ENCODE data around the gene BIRC2.

GRCh38 chr11:102402548-102402947, 55.5 kb downstream of the BIRC2 start:
- TF ChIP-seq POLR2A (IDR thresholded peaks at IDR 0.05) = no peak
- TF ChIP-seq, protein P1, sequence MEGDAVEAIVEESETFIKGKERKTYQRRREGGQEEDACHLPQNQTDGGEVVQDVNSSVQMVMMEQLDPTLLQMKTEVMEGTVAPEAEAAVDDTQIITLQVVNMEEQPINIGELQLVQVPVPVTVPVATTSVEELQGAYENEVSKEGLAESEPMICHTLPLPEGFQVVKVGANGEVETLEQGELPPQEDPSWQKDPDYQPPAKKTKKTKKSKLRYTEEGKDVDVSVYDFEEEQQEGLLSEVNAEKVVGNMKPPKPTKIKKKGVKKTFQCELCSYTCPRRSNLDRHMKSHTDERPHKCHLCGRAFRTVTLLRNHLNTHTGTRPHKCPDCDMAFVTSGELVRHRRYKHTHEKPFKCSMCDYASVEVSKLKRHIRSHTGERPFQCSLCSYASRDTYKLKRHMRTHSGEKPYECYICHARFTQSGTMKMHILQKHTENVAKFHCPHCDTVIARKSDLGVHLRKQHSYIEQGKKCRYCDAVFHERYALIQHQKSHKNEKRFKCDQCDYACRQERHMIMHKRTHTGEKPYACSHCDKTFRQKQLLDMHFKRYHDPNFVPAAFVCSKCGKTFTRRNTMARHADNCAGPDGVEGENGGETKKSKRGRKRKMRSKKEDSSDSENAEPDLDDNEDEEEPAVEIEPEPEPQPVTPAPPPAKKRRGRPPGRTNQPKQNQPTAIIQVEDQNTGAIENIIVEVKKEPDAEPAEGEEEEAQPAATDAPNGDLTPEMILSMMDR (IDR thresholded peaks at IDR 0.05) = no peak
